Measurements from ENCODE around the gene UBIAD1.

Gene UBIAD1

GRCh38 chr1:11280719-11281376 is 7.8 kb downstream of the UBIAD1 start:
- peaks cover 38% of the 10 kb centered on the region for H3K36me3 ChIP-seq (ENCODE audit: insufficient read depth, insufficient read length, low read length)
- H3K9ac ChIP-seq (ENCODE audit: insufficient read length, low read depth) = no peak overlapping the region
- H3K4me1 ChIP-seq (ENCODE audit: insufficient read depth, insufficient read length) = peaks cover 8% of the 10 kb centered on the region
- H3K4me3 ChIP-seq (ENCODE audit: insufficient read length, low read depth) = no peak overlapping the region
- H3K9me3 ChIP-seq (ENCODE audit: insufficient read depth, low read length) = no peaks in the 10 kb centered on the region
- TF ChIP-seq SUZ12 (IDR thresholded peaks at IDR 0.05; ENCODE audit: extremely low read depth, insufficient read depth, insufficient read length) = no peak
- no peak for TF ChIP-seq ZNF274 (IDR thresholded peaks at IDR 0.05; ENCODE audit: low read depth, low read length)
- TF ChIP-seq YY1 (IDR thresholded peaks at IDR 0.05; ENCODE audit: insufficient read depth, insufficient read length) = no peak
- DNase-seq (ENCODE audit: low read depth, low spot score) = no peak
- no peaks in the 10 kb centered on the region for H3K27me3 ChIP-seq (ENCODE audit: insufficient read depth, insufficient read length)

GRCh38 chr1:11281518-11282331 is 8.7 kb downstream of the UBIAD1 start:
- H3K4me1 ChIP-seq (ENCODE audit: insufficient read depth, insufficient read length) = peaks cover 8% of the 10 kb centered on the region
- H3K9ac ChIP-seq (ENCODE audit: insufficient read length, low read depth) = no peak overlapping the region
- peaks cover 36% of the 10 kb centered on the region for H3K36me3 ChIP-seq (ENCODE audit: insufficient read depth, insufficient read length, low read length)
- no peak overlapping the region for H3K4me3 ChIP-seq (ENCODE audit: insufficient read length, low read depth)
- no peaks in the 10 kb centered on the region for H3K27me3 ChIP-seq (ENCODE audit: insufficient read depth, insufficient read length)
- H3K9me3 ChIP-seq (ENCODE audit: insufficient read depth, low read length) = no peaks in the 10 kb centered on the region
- no peak for TF ChIP-seq SUZ12 (IDR thresholded peaks at IDR 0.05; ENCODE audit: extremely low read depth, insufficient read depth, insufficient read length)
- no peak for TF ChIP-seq ZNF274 (IDR thresholded peaks at IDR 0.05; ENCODE audit: low read depth, low read length)
- no peak for TF ChIP-seq YY1 (IDR thresholded peaks at IDR 0.05; ENCODE audit: insufficient read depth, insufficient read length)
- DNase-seq (ENCODE audit: low read depth, low spot score) = no peak

GRCh38 chr1:11283151-11283550 is 10.2 kb downstream of the UBIAD1 start:
- peaks cover 39% of the 10 kb centered on the region for H3K36me3 ChIP-seq (ENCODE audit: insufficient read depth, insufficient read length, low read length)
- no peak overlapping the region for H3K9ac ChIP-seq (ENCODE audit: insufficient read length, low read depth)
- no peak for DNase-seq (ENCODE audit: low read depth, low spot score)

GRCh38 chr1:11284784-11285183 is 11.8 kb downstream of the UBIAD1 start:
- H3K36me3 ChIP-seq (ENCODE audit: insufficient read depth, insufficient read length, low read length) = peaks cover 38% of the 10 kb centered on the region
- no peaks in the 10 kb centered on the region for H3K9me3 ChIP-seq (ENCODE audit: insufficient read depth, low read length)

More at GRCh38 chr1:11283151-11283550, 10.2 kb downstream of the UBIAD1 start:
- TF ChIP-seq SUZ12 (IDR thresholded peaks at IDR 0.05; ENCODE audit: extremely low read depth, insufficient read depth, insufficient read length) = no peak
- no peak for TF ChIP-seq ZNF274 (IDR thresholded peaks at IDR 0.05; ENCODE audit: low read depth, low read length)
- TF ChIP-seq YY1 (IDR thresholded peaks at IDR 0.05; ENCODE audit: insufficient read depth, insufficient read length) = no peak
- Histone ChIP-seq H3K9me3 (ENCODE audit: insufficient read depth, low read length) (no peaks in the 10 kb centered on the region), H3K27me3 (ENCODE audit: insufficient read depth, insufficient read length) (no peaks in the 10 kb centered on the region), H3K4me1 (ENCODE audit: insufficient read depth, insufficient read length) (peaks cover 13% of the 10 kb centered on the region), H3K4me3 (ENCODE audit: insufficient read length, low read depth) (no peak overlapping the region)

GRCh38 chr1:11285883-11286734 is 13.1 kb downstream of the UBIAD1 start:
- Histone ChIP-seq H3K9ac (ENCODE audit: insufficient read length, low read depth) (peak overlapping the region; percentile 45), H3K36me3 (ENCODE audit: insufficient read depth, insufficient read length, low read length) (peaks cover 36% of the 10 kb centered on the region), H3K4me3 (ENCODE audit: insufficient read length, low read depth) (no peak overlapping the region), H3K27me3 (ENCODE audit: insufficient read depth, insufficient read length) (no peaks in the 10 kb centered on the region), H3K4me1 (ENCODE audit: insufficient read depth, insufficient read length) (peaks cover 13% of the 10 kb centered on the region), H3K9me3 (ENCODE audit: insufficient read depth, low read length) (no peaks in the 10 kb centered on the region)
- no peak for DNase-seq (ENCODE audit: low read depth, low spot score)
- TF ChIP-seq SUZ12 (IDR thresholded peaks at IDR 0.05; ENCODE audit: extremely low read depth, insufficient read depth, insufficient read length) = no peak
- TF ChIP-seq ZNF274 (IDR thresholded peaks at IDR 0.05; ENCODE audit: low read depth, low read length) = no peak
- TF ChIP-seq YY1 (IDR thresholded peaks at IDR 0.05; ENCODE audit: insufficient read depth, insufficient read length) = no peak

More at GRCh38 chr1:11284784-11285183, 11.8 kb downstream of the UBIAD1 start:
- no peak overlapping the region for H3K4me3 ChIP-seq (ENCODE audit: insufficient read length, low read depth)
- no peak overlapping the region for H3K9ac ChIP-seq (ENCODE audit: insufficient read length, low read depth)
- H3K27me3 ChIP-seq (ENCODE audit: insufficient read depth, insufficient read length) = no peaks in the 10 kb centered on the region
- no peak for DNase-seq (ENCODE audit: low read depth, low spot score)
- peaks cover 13% of the 10 kb centered on the region for H3K4me1 ChIP-seq (ENCODE audit: insufficient read depth, insufficient read length)
- TF ChIP-seq YY1 (IDR thresholded peaks at IDR 0.05; ENCODE audit: insufficient read depth, insufficient read length) (no peak), ZNF274 (IDR thresholded peaks at IDR 0.05; ENCODE audit: low read depth, low read length) (no peak), SUZ12 (IDR thresholded peaks at IDR 0.05; ENCODE audit: extremely low read depth, insufficient read depth, insufficient read length) (no peak)

- peaks cover 36% of the 10 kb centered on the region for H3K36me3 ChIP-seq (ENCODE audit: insufficient read depth, insufficient read length, low read length)
- peak overlapping the region; percentile 56 for H3K9ac ChIP-seq (ENCODE audit: insufficient read length, low read depth)
- DNase-seq (ENCODE audit: low read depth, low spot score) = peak; percentile 71
- no peak overlapping the region for H3K4me3 ChIP-seq (ENCODE audit: insufficient read length, low read depth)
- H3K27me3 ChIP-seq (ENCODE audit: insufficient read depth, insufficient read length) = no peaks in the 10 kb centered on the region
- no peak for TF ChIP-seq YY1 (IDR thresholded peaks at IDR 0.05; ENCODE audit: insufficient read depth, insufficient read length)
- no peak for TF ChIP-seq SUZ12 (IDR thresholded peaks at IDR 0.05; ENCODE audit: extremely low read depth, insufficient read depth, insufficient read length)
- no peak for TF ChIP-seq ZNF274 (IDR thresholded peaks at IDR 0.05; ENCODE audit: low read depth, low read length)
- no peaks in the 10 kb centered on the region for H3K9me3 ChIP-seq (ENCODE audit: insufficient read depth, low read length)
- peaks cover 13% of the 10 kb centered on the region for H3K4me1 ChIP-seq (ENCODE audit: insufficient read depth, insufficient read length)
Measured at GRCh38 chr1:11286735-11287410, 13.9 kb downstream of the UBIAD1 start.
